Ishikawa (cell line): ENCODE data around the gene TGFBR3L.

Source experiments
- CEBPB ChIP-seq: IDR thresholded peaks from 2 replicates; pipeline ENCODE4 v1.6.1; 2012
- CREB1 ChIP-seq: IDR thresholded peaks from 2 replicates; pipeline ENCODE4 v1.6.1; 2012; ENCODE audit warnings: low read depth
- EGR1 ChIP-seq: IDR thresholded peaks from 2 replicates; pipeline ENCODE4 v1.6.1; 2012
- EP300 ChIP-seq: IDR thresholded peaks from 2 replicates; pipeline ENCODE4 v1.6.1; 2012; ENCODE audit warnings: borderline replicate concordance
- FOXM1 ChIP-seq: IDR thresholded peaks from 2 replicates; pipeline ENCODE4 v1.6.1; 2012; ENCODE audit warnings: low read depth, borderline replicate concordance
- MAX ChIP-seq: IDR thresholded peaks from 2 replicates; pipeline ENCODE4 v1.6.1; 2012
- NFIC ChIP-seq: IDR thresholded peaks from 2 replicates; pipeline ENCODE4 v1.6.1; 2012
- RAD21 ChIP-seq: IDR thresholded peaks from 2 replicates; pipeline ENCODE4 v1.6.1; 2012; ENCODE audit warnings: low read depth
- REST ChIP-seq: IDR thresholded peaks from 2 replicates; pipeline ENCODE4 v1.6.1; 2012; ENCODE audit warnings: low read depth, mild to moderate bottlenecking
- TAF1 ChIP-seq: IDR thresholded peaks from 2 replicates; pipeline ENCODE4 v1.6.1; 2012; ENCODE audit warnings: low read depth, mild to moderate bottlenecking
- TCF12 ChIP-seq: IDR thresholded peaks from 2 replicates; pipeline ENCODE4 v1.6.1; 2012; ENCODE audit warnings: low read depth
- TEAD4 ChIP-seq: IDR thresholded peaks from 2 replicates; pipeline ENCODE4 v1.6.1; 2012
- USF1 ChIP-seq: IDR thresholded peaks from 2 replicates; pipeline ENCODE4 v1.6.1; 2012
- YY1 ChIP-seq: IDR thresholded peaks from 2 replicates; pipeline ENCODE4 v1.6.1; 2012; ENCODE audit warnings: low read depth
- ZBTB7A ChIP-seq: IDR thresholded peaks from 2 replicates; pipeline ENCODE4 v1.6.1; 2012; ENCODE audit warnings: low read depth

The TGFBR3L gene

GRCh38 chr19:7922836-7923195 lies 8.2 kb downstream of the TGFBR3L start:
- TF ChIP-seq MAX (no peak), FOXM1 (no peak), TEAD4 (no peak), NFIC (no peak), EP300 (no peak), TCF12 (no peak), CEBPB (no peak), ZBTB7A (no peak), YY1 (no peak), TAF1 (no peak), CREB1 (no peak), EGR1 (no peak), RAD21 (no peak), REST (no peak), USF1 (no peak)

- no peak for TF ChIP-seq CREB1
- no peak for TF ChIP-seq TCF12
- no peak for TF ChIP-seq TEAD4
- no peak for TF ChIP-seq ZBTB7A
- no peak for TF ChIP-seq MAX
These were observed 8.9 kb downstream of the TGFBR3L start for GRCh38 chr19:7923295-7924191.

- TF ChIP-seq YY1 (no peak), ZBTB7A (no peak), TCF12 (no peak), CREB1 (no peak), NFIC (no peak), TAF1 (no peak), USF1 (no peak), CEBPB (no peak), FOXM1 (no peak)
These were observed 9.6 kb downstream of the TGFBR3L start for GRCh38 chr19:7924241-7924640.

- TF ChIP-seq EGR1 (no peak), ZBTB7A (no peak), FOXM1 (no peak), YY1 (no peak), TCF12 (no peak), TAF1 (no peak), CEBPB (no peak), MAX (no peak), RAD21 (no peak), TEAD4 (no peak), USF1 (no peak), NFIC (no peak)
These were observed 10.1 kb downstream of the TGFBR3L start for GRCh38 chr19:7924651-7925170.

- TF ChIP-seq MAX (peak; percentile 99), RAD21 (peak; percentile 58), TAF1 (no peak), EGR1 (peak; percentile 58; the same call in 1 of the 2 replicates), ZBTB7A (peak; percentile 99), NFIC (no peak), FOXM1 (no peak)
These were observed 10.7 kb downstream of the TGFBR3L start for GRCh38 chr19:7925171-7925851.

GRCh38 chr19:7926021-7926726 lies 11.5 kb downstream of the TGFBR3L start, which contains the start of gene CTXN1:
Gene CTXN1 (minus strand): TSS chr19:7926135. CDS start chr19:7925538, 597 bp downstream.
- TF ChIP-seq YY1 (no peak), USF1 (no peak), MAX (0 out of 2 replicates have a peak, but pooled peaks have one; percentile 18), CEBPB (no peak), CREB1 (no peak), TCF12 (0 out of 2 replicates have a peak, but pooled peaks have one; percentile 13), FOXM1 (no peak)
